GM12891 (cell line): Measurements from ENCODE around the gene ZNF490.

Experiments
- POLR2A ChIP-seq: IDR thresholded peaks from 2 replicates; pipeline ENCODE4 v1.6.1; 2011; ENCODE audit warnings: low read depth, low read length, control low read depth
- POU2F2 ChIP-seq: IDR thresholded peaks from 2 replicates; pipeline ENCODE4 v1.6.1; 2011; ENCODE audit warnings: low read depth, mild to moderate bottlenecking, control low read depth, low read length, moderate library complexity
- SPI1 ChIP-seq: IDR thresholded peaks from 2 replicates; pipeline ENCODE4 v1.6.1; 2011; ENCODE audit warnings: low read depth, low read length, control low read depth
- TAF1 ChIP-seq: IDR thresholded peaks from 2 replicates; pipeline ENCODE4 v1.6.1; 2011; ENCODE audit warnings: low read depth, low read length, control low read depth

- no peak for TF ChIP-seq POLR2A
- TF ChIP-seq SPI1: no peak
- no peak for TF ChIP-seq TAF1
- no peak for TF ChIP-seq POU2F2
These were observed 64.5 kb downstream of the ZNF490 start for GRCh38 chr19:12546068-12546467.
